Colon (tissue), 2 donors: ENCODE results near the gene UTP14A.
"Not testable (repeated sequence)": the region's sequence is repeated elsewhere in the genome, so short reads cannot be mapped to it uniquely, and the experiment has no call there.

ENCODE experiments used
- FAIRE-seq: peaks from 2 replicates; lab custom pipeline; 2012; peaks lifted over from hg19 to GRCh38; lab: Jason Lieb, UNC
- donor health status: control.
- donor health status: control.

UTP14A gene

GRCh38 chrX:129905787-129906580, at the start of gene UTP14A:
UTP14A (plus strand) TSS chrX:129906164; CDS start chrX:129906211, 47 bp downstream.
- FAIRE-seq: peak; percentile 14

GRCh38 chrX:129859134-129859533, 46.8 kb upstream of the UTP14A start:
- FAIRE-seq: not testable (repeated sequence)

- not testable (repeated sequence) for FAIRE-seq
Measured at GRCh38 chrX:129866321-129866720, 39.6 kb upstream of the UTP14A start.

GRCh38 chrX:129872524-129872923, 33.4 kb upstream of the UTP14A start:
- FAIRE-seq: no peak

- no peak for FAIRE-seq
Measured at GRCh38 chrX:129875669-129876068, 30.3 kb upstream of the UTP14A start.

GRCh38 chrX:129876771-129877305, 29.1 kb upstream of the UTP14A start:
- no peak for FAIRE-seq

- FAIRE-seq: no peak
Measured at GRCh38 chrX:129877401-129877800, 28.6 kb upstream of the UTP14A start.

- FAIRE-seq: no peak
Measured at GRCh38 chrX:129900054-129900453, 5.9 kb upstream of the UTP14A start.

- no peak for FAIRE-seq
Measured at GRCh38 chrX:129908636-129909035, 2.7 kb downstream of the UTP14A start.

- no peak for FAIRE-seq
Measured at GRCh38 chrX:129925305-129926092, 19.5 kb downstream of the UTP14A start.

- no peak for FAIRE-seq
Measured at GRCh38 chrX:129930941-129931410, 25.0 kb downstream of the UTP14A start.

GRCh38 chrX:129931411-129932015, 25.5 kb downstream of the UTP14A start:
- no peak for FAIRE-seq

- FAIRE-seq: no peak
Measured at GRCh38 chrX:129932016-129932820, 26.3 kb downstream of the UTP14A start.

GRCh38 chrX:129932821-129933321, 26.9 kb downstream of the UTP14A start:
- no peak for FAIRE-seq

GRCh38 chrX:129933700-129934099, 27.7 kb downstream of the UTP14A start:
- no peak for FAIRE-seq

- no peak for FAIRE-seq
Measured at GRCh38 chrX:129934461-129934860, 28.5 kb downstream of the UTP14A start.

- FAIRE-seq: no peak
Measured at GRCh38 chrX:129934952-129935351, 29.0 kb downstream of the UTP14A start.

GRCh38 chrX:129938081-129938480, 32.1 kb downstream of the UTP14A start:
- no peak for FAIRE-seq

GRCh38 chrX:129939986-129940385, 34.0 kb downstream of the UTP14A start:
- FAIRE-seq: no peak

- FAIRE-seq: no peak
Measured at GRCh38 chrX:129940721-129941120, 34.8 kb downstream of the UTP14A start.

- FAIRE-seq: no peak
Measured at GRCh38 chrX:129945131-129945530, 39.2 kb downstream of the UTP14A start.

GRCh38 chrX:129953334-129953648, 47.3 kb downstream of the UTP14A start:
- no peak for FAIRE-seq
